CD4-positive, alpha-beta T cell (primary cell): ENCODE data around the gene EML3. TPM values are rescaled to one million over a fixed set of nuclear protein-coding genes. Genes with fewer than 3 reads are reported as not detected.
"Not testable (repeated sequence)": the region's sequence is repeated elsewhere in the genome, so short reads cannot be mapped to it uniquely, and the experiment has no call there.

Experiments
- ATAC-seq: fragments of 200-7000 bp; cut with Tn5 transposase; one replicate; pipeline ENCODE4 v1.10.0; 2022; ENCODE audit warnings: mild to moderate bottlenecking; ENCODE audit not compliant: poor library complexity
- CTCF ChIA-PET: fragments of 350-600 bp; sonication (Branson Sonifier 250); formaldehyde crosslinking; loops from one replicate; lab custom pipeline; 2021; ENCODE audit warnings: antibody characterized with exemption, inconsistent platforms; lab: Charles Lee
- POLR2A ChIA-PET: fragments of 350-600 bp; sonication (Branson Sonifier 250); formaldehyde crosslinking; loops from one replicate; lab custom pipeline; 2021; ENCODE audit warnings: antibody characterized with exemption, inconsistent platforms; lab: Charles Lee
- DNase-seq, 14 experiments: peaks; one replicate each; pipeline ENCODE4 v3.0.0-alpha.2; 2013 to 2020; ENCODE audit warnings: mixed read lengths in 2 of 14
- H3K27ac ChIP-seq, 2 donors: one replicate each; pipeline versions ENCODE4 v1.5.1 to v1.7.0; 2013; ENCODE audit warnings: low read length in 2 of 2, low read depth in 1 of 2, mild to moderate bottlenecking in 1 of 2
- H3K27me3 ChIP-seq, 2 experiments: 1 replicate in 1 of 2; 2 replicates in 1 of 2; pipeline versions ENCODE4 v1.6.1 to v1.7.0; 2013; ENCODE audit warnings: low read length in 2 of 2, control low read depth in 1 of 2, mild to moderate bottlenecking in 1 of 2, moderate library complexity in 1 of 2; ENCODE audit not compliant: insufficient read depth in 2 of 2, control insufficient read depth in 1 of 2
- H3K36me3 ChIP-seq: one replicate; pipeline ENCODE4 v1.6.1; 2013; ENCODE audit warnings: low read length, control low read depth; ENCODE audit not compliant: insufficient read depth
- H3K4me1 ChIP-seq: one replicate; pipeline ENCODE4 v1.6.1; 2013; ENCODE audit warnings: low read length, control low read depth; ENCODE audit not compliant: insufficient read depth
- H3K4me3 ChIP-seq: one replicate; pipeline ENCODE4 v1.5.1; 2013; ENCODE audit warnings: mild to moderate bottlenecking, low read length, moderate library complexity
- H3K9me3 ChIP-seq, 2 experiments: 1 replicate in 1 of 2; 2 replicates in 1 of 2; pipeline versions ENCODE4 v1.6.1 to v1.7.0; 2013; ENCODE audit warnings: low read length in 2 of 2, mild to moderate bottlenecking in 2 of 2, control low read depth in 1 of 2, moderate library complexity in 1 of 2; ENCODE audit not compliant: control insufficient read depth in 1 of 2, insufficient read depth in 1 of 2
- H3K27ac Mint-ChIP-seq: one replicate; pipeline ENCODE4 v1.8.0; 2020; ENCODE audit warnings: mixed read lengths
- H3K27me3 Mint-ChIP-seq: one replicate; pipeline ENCODE4 v1.8.0; 2021; ENCODE audit warnings: mixed read lengths
- H3K36me3 Mint-ChIP-seq: one replicate; pipeline ENCODE4 v1.8.0; 2021; ENCODE audit warnings: low read depth, mixed read lengths
- H3K4me1 Mint-ChIP-seq: one replicate; pipeline ENCODE4 v1.8.0; 2021; ENCODE audit warnings: low read depth, mixed read lengths
- H3K4me3 Mint-ChIP-seq: one replicate; pipeline ENCODE4 v1.8.0; 2020; ENCODE audit warnings: mild to moderate bottlenecking, mixed read lengths
- H3K9me3 Mint-ChIP-seq: one replicate; pipeline ENCODE4 v1.8.0; 2020; ENCODE audit warnings: mixed read lengths
- intact Hi-C, 2 experiments: fragments of 100-400 bp; cut with DNase I in 1 of 2; cut with micrococcal nuclease in 1 of 2; formaldehyde crosslinking; loops; one replicate each; pipeline versions ENCODE4 v1.15.1 to v1.9.0; 2023 to 2025; cut with DNase I, micrococcal nuclease
- total RNA-seq, 174 experiments: library from RNA in 2 of 174; stranded (reverse) in 2 of 174; gene quantifications; one replicate each; pipeline ENCODE4 v1.2.3 and lab custom pipeline; 2021 to 2026
- TF ChIP-seq, protein P1 (sequence below): fragments of 200-600 bp; IDR thresholded peaks from one replicate; pipeline ENCODE4 v1.8.0; 2022; ENCODE audit warnings: antibody characterized with exemption, mild to moderate bottlenecking

Gene EML3
- total RNA-seq, 2 experiments from 2014 or later, result 142 to 144 TPM

DNA sequence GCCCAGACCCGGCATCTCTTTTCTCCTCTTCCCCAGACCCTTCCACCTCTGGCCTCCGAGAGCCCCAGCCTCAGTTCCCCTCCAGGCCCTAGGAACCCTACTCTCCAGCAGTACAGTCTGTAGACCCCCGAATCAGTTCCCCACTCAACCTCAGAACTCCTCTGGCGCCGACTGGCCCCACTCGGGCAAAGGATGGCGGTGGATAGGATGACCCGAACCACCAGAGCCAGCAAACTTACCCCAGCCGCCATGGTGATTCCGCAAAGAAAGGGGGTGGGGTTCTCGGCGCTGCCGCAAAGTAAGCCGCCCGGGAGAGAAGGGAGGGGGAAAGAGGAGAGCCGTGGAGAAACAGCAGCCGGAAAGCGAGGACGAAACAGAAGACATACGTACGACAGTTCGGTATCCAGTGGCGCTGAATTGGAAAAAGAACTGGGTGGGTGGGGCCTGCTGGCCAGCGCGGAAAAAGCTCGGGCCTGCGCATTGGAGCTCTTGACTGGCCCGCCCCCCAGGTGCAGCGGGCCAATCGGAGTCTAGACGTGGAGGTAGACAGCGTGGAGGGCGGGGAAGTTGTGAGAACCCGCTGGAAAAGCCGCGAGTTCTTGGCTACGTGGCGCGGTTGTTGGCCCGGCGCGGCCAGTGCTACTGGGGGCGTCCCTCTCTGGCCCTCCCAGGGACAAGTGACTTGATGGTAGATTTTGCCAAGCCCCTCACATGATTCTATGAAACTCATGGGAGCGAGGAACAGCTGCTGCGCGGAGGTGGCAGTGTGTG is 38.8 kb downstream of the EML3 start, which contains the start of gene EEF1G:
TSS of gene EEF1G (minus strand) at position 300 of the 771 bp plus-strand sequence. CDS start at position 251, 49 bp downstream.
- H3K4me1 Mint-ChIP-seq, result peaks cover 55% of the 10 kb centered on the region
- intact Hi-C loops, result loop anchor here (1.0 to 2.0 kb wide), 3 partner anchors 17 to 22 kb away; partner anchors contain the start of gene TUT1 (in 2 of the 2)
- POLR2A ChIA-PET, result interaction anchor here (0.6 to 5.8 kb wide), 49 partner anchors 9 to 1744 kb away, joined by 3 to 127 read pairs (median 5); partner anchors contain the start of genes AHNAK, B3GAT3, C11orf98 and CSKMT
- H3K4me3 Mint-ChIP-seq, result peak within 1 kb of the TSS; percentile 93
- no peaks in the 10 kb centered on the region for H3K27me3 ChIP-seq
- CTCF ChIA-PET, result interaction anchor here (1.3 to 3.0 kb wide), 7 partner anchors 13 to 214 kb away, joined by 3 to 14 read pairs (median 9); partner anchors contain the start of genes MTA2, TMEM179B and TUT1
- TF ChIP-seq, protein P1, sequence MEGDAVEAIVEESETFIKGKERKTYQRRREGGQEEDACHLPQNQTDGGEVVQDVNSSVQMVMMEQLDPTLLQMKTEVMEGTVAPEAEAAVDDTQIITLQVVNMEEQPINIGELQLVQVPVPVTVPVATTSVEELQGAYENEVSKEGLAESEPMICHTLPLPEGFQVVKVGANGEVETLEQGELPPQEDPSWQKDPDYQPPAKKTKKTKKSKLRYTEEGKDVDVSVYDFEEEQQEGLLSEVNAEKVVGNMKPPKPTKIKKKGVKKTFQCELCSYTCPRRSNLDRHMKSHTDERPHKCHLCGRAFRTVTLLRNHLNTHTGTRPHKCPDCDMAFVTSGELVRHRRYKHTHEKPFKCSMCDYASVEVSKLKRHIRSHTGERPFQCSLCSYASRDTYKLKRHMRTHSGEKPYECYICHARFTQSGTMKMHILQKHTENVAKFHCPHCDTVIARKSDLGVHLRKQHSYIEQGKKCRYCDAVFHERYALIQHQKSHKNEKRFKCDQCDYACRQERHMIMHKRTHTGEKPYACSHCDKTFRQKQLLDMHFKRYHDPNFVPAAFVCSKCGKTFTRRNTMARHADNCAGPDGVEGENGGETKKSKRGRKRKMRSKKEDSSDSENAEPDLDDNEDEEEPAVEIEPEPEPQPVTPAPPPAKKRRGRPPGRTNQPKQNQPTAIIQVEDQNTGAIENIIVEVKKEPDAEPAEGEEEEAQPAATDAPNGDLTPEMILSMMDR, result no peak
- DNase-seq (peak; percentile 95 to 100 (median 97)), ATAC-seq (peak; percentile 94)
- peaks cover 48% of the 10 kb centered on the region for H3K4me1 ChIP-seq
- H3K27me3 Mint-ChIP-seq, result no peaks in the 10 kb centered on the region
- peak within 1 kb of the TSS; percentile 89 for H3K27ac Mint-ChIP-seq
- peak within 1 kb of the TSS; percentile 82 for H3K4me3 ChIP-seq
- peaks cover 89% of the 10 kb centered on the region for H3K36me3 Mint-ChIP-seq
- no peaks in the 10 kb centered on the region for H3K9me3 ChIP-seq
- H3K9me3 Mint-ChIP-seq, result no peaks in the 10 kb centered on the region
- H3K36me3 ChIP-seq, result peaks cover 62% of the 10 kb centered on the region
- peak within 1 kb of the TSS; percentile 76 to 83 for H3K27ac ChIP-seq

DNA sequence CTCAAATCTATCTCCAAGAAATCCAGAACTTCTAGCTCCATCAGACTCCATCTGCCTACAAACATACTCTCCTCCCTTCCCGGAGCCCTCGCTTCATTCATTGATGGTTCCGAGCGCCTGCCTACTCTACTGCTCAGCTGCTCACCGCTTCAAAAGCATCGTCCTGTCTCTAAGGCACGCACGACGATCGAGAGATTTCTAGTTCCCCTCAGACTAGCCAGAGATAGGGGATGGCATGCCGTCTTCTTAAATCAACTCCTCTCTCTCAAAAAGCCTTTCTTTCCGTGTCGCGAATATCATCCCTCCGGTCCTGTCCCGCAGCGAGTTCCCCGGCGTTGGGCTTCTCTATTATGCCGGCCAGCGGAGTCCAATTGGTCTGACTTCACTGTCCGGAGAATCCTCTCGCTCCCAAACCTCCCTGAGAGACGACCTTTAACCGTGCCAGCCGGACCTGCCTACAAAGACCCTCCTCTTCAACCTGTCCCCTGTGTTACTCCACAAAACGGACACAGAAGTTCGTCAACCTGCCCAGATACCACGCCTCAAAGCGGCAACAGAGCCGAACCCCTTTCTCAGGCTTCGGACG is 39.5 kb downstream of the EML3 start:
- H3K4me3 Mint-ChIP-seq, result peak overlapping the region; percentile 93
- peak overlapping the region; percentile 82 for H3K4me3 ChIP-seq
- H3K4me1 ChIP-seq, result peaks cover 48% of the 10 kb centered on the region
- H3K27me3 ChIP-seq, result no peaks in the 10 kb centered on the region
- ChIA-PET POLR2A (interaction anchor here (0.6 to 5.8 kb wide), 42 partner anchors 12 to 1512 kb away, joined by 3 to 127 read pairs (median 6); partner anchors contain the start of genes AHNAK, B3GAT3, C11orf98 and CSKMT), CTCF (interaction anchor here (1.3 to 3.0 kb wide), 7 partner anchors 12 to 214 kb away, joined by 3 to 14 read pairs (median 9); partner anchors contain the start of genes MTA2, TMEM179B and TUT1)
- no peaks in the 10 kb centered on the region for H3K27me3 Mint-ChIP-seq
- DNase-seq (peak in 4 of 14 experiments; percentile 20 to 70 (median 48)), ATAC-seq (no peak)
- H3K27ac Mint-ChIP-seq, result peak overlapping the region; percentile 89
- peaks cover 89% of the 10 kb centered on the region for H3K36me3 Mint-ChIP-seq
- TF ChIP-seq, protein P1, result no peak
- peak overlapping the region; percentile 76 to 83 for H3K27ac ChIP-seq
- peaks cover 61% of the 10 kb centered on the region for H3K36me3 ChIP-seq
- H3K4me1 Mint-ChIP-seq, result peaks cover 55% of the 10 kb centered on the region
- intact Hi-C loops, result loop anchor here in 1 of 2 experiments (1.0 kb wide), 1 partner anchor 22 kb away; no protein-coding TSS in a partner anchor
- H3K9me3 ChIP-seq, result no peaks in the 10 kb centered on the region
- H3K9me3 Mint-ChIP-seq, result no peaks in the 10 kb centered on the region

DNA sequence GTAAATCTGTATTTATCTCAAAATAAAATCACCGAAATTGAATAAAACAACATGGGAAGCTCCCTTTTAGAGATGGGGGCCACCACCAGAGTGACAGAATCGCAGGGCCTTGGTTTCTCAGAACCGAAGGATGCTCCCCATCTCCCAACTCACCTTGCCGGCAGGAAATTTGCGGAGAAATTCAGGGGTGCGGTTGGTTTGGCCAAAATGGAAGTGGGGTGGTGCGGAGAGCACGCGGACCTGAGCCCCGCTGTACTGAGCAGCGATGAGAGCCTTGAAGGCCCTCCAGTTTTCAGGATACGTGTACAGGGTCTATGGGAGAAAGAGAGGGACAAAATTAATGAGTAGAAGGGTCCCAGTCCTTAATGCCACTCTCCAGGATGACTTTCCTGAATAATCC is 40.1 kb downstream of the EML3 start:
- peaks cover 49% of the 10 kb centered on the region for H3K4me1 ChIP-seq
- peaks cover 62% of the 10 kb centered on the region for H3K36me3 ChIP-seq
- ChIA-PET POLR2A (interaction anchor here (0.6 to 5.8 kb wide), 7 partner anchors 15 to 182 kb away, joined by 3 to 127 read pairs (median 16); partner anchors contain the start of genes LBHD1, MTA2, TUT1 and UQCC3), CTCF (interaction anchor here (1.3 to 3.0 kb wide), 5 partner anchors 12 to 148 kb away, joined by 3 to 14 read pairs (median 10); partner anchors contain the start of gene TUT1)
- peak overlapping the region in 1 of 2 donors; percentile 83 for H3K27ac ChIP-seq
- Mint-ChIP-seq H3K9me3 (no peaks in the 10 kb centered on the region), H3K27ac (peak overlapping the region; percentile 89), H3K4me1 (peaks cover 56% of the 10 kb centered on the region), H3K36me3 (peaks cover 85% of the 10 kb centered on the region), H3K27me3 (no peaks in the 10 kb centered on the region), H3K4me3 (peak overlapping the region; percentile 76)
- DNase-seq (no peak), ATAC-seq (no peak)
- H3K27me3 ChIP-seq, result no peaks in the 10 kb centered on the region
- no peaks in the 10 kb centered on the region for H3K9me3 ChIP-seq
- peak overlapping the region; percentile 82 for H3K4me3 ChIP-seq
- TF ChIP-seq, protein P1, result no peak
- intact Hi-C loops, result no loop called here

DNA sequence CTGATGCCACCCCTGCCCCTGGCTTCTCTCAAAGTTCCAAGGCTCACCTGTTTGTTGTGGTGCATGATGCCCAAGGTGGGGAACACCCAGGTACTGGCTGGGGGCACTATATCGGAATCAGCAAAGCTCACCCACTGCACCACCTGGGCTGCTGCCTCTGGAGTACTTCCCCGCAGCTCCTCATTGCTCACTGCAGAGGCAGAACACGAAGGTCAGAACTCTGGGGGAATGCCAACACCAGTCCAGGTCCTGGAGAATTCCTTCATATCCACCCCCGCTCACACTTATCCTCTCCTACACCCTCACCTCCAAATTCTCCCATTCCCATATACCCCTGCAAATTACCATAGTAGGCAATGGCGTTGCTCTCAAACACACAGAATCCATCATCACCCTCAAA is 41.1 kb downstream of the EML3 start:
- H3K27ac ChIP-seq, H3K27me3 Mint-ChIP-seq, intact Hi-C loops, POLR2A ChIA-PET, H3K27me3 ChIP-seq, H3K4me3 ChIP-seq, DNase-seq, H3K9me3 ChIP-seq, ATAC-seq, H3K9me3 Mint-ChIP-seq: not testable (repeated sequence)
- Histone ChIP-seq H3K36me3 (peaks cover 63% of the 10 kb centered on the region), H3K4me1 (peaks cover 58% of the 10 kb centered on the region)
- CTCF ChIA-PET, result interaction anchor here (1.3 kb wide), 1 partner anchor 20 kb away, joined by 3 read pairs; no protein-coding TSS in a partner anchor
- H3K4me1 Mint-ChIP-seq, result peaks cover 63% of the 10 kb centered on the region
- H3K36me3 Mint-ChIP-seq, result peaks cover 85% of the 10 kb centered on the region
- peak overlapping the region; percentile 55 for H3K4me3 Mint-ChIP-seq
- peak overlapping the region; percentile 89 for H3K27ac Mint-ChIP-seq
